Gastrocnemius medialis (tissue), 4 donors: ENCODE data around the gene CLEC4C. TPM values are rescaled to one million over a fixed set of nuclear protein-coding genes. Genes with fewer than 3 reads are reported as not detected.
"Not testable (repeated sequence)": the region's sequence is repeated elsewhere in the genome, so short reads cannot be mapped to it uniquely, and the experiment has no call there.

Experiments
- ATAC-seq, 2 donors: fragments of 150-250 bp; one replicate each; pipeline ENCODE4 v1.9.1; 2016
- DNase-seq, 2 donors: peaks; one replicate each; pipeline ENCODE4 v3.0.0-alpha.2; 2019
- H3K27ac ChIP-seq, 4 donors: fragments of 200-600 bp; sonication (generic); 1 replicate in 1 of 4; 2 replicates in 3 of 4; pipeline ENCODE4 v1.5.1; 2016 to 2018; ENCODE audit warnings: mild to moderate bottlenecking in 2 of 4, moderate library complexity in 1 of 4
- H3K27me3 ChIP-seq, 3 donors: fragments of 200-600 bp; sonication (generic) in 2 of 3; 1 replicate in 1 of 3; 2 replicates in 2 of 3; pipeline versions ENCODE4 v1.5.1 to v1.6.0; 2016 to 2019; ENCODE audit warnings: mild to moderate bottlenecking in 1 of 3, moderate library complexity in 1 of 3
- H3K36me3 ChIP-seq, 2 donors: fragments of 200-600 bp; sonication (generic) in 1 of 2; one replicate each; pipeline ENCODE4 v1.5.1; 2017 to 2018
- H3K4me1 ChIP-seq, 2 donors: fragments of 200-600 bp; sonication (generic) in 1 of 2; one replicate each; pipeline ENCODE4 v1.5.1; 2016 to 2017; ENCODE audit warnings: mild to moderate bottlenecking in 2 of 2
- H3K4me3 ChIP-seq, 4 donors: fragments of 200-600 bp; sonication (generic) in 3 of 4; 1 replicate in 1 of 4; 2 replicates in 3 of 4; pipeline ENCODE4 v1.5.1; 2016 to 2019; ENCODE audit warnings: mild to moderate bottlenecking in 2 of 4
- H3K9me3 ChIP-seq, 3 donors: fragments of 200-600 bp; sonication (generic) in 2 of 3; 1 replicate in 1 of 3; 2 replicates in 2 of 3; pipeline ENCODE4 v1.5.1; 2016 to 2019
- CTCF ChIP-seq, 5 experiments: fragments of 450-650 bp in 3 of 5; fragments of 200-600 bp in 2 of 5; sonication (generic) in 2 of 5; IDR thresholded peaks in 4 of 5; conservative IDR thresholded peaks in 1 of 5; 1 replicate in 4 of 5; 2 replicates in 1 of 5; pipeline ENCODE4 v1.5.1; 2016 to 2019; ENCODE audit warnings: antibody characterized with exemption in 5 of 5, mild to moderate bottlenecking in 3 of 5, moderate library complexity in 3 of 5
- POLR2A ChIP-seq, 2 donors: fragments of 450-650 bp; IDR thresholded peaks; one replicate each; pipeline ENCODE4 v1.6.1; 2017; ENCODE audit warnings: antibody characterized with exemption in 2 of 2, mild to moderate bottlenecking in 2 of 2, moderate library complexity in 2 of 2
- in situ Hi-C, 4 donors: fragments of 200-750 bp; cut with MboI; loops; one replicate each; pipeline versions ENCODE4 v1.15.0 to v1.8.0; 2017; ENCODE audit warnings: low sequenced_read_pairs in 4 of 4
- intact Hi-C: fragments of 100-400 bp; cut with DNase I; formaldehyde crosslinking; loops from one replicate; pipeline ENCODE4 v1.15.1; 2023; ENCODE audit warnings: low total_unique reads
- total RNA-seq, 4 donors: library from RNA; depleted of rRNA; stranded (reverse); fragments of >200 nt; gene quantifications; one replicate each; pipeline versions ENCODE4 v1.1.0 to v1.2.3, GENCODE V29; 2016

Gene CLEC4C
- total RNA-seq, 4 donors from 2014 or later = not detected

GRCh38 chr12:7784701-7785100 is 37.5 kb upstream of the CLEC4C start:
- intact Hi-C loops = no loop called here
- Histone ChIP-seq H3K9me3 (no peaks in the 10 kb centered on the region), H3K4me3 (no peak overlapping the region), H3K27ac (no peak overlapping the region), H3K36me3 (no peaks in the 10 kb centered on the region), H3K4me1 (no peaks in the 10 kb centered on the region), H3K27me3 (peaks cover 0 to 4% (median 0%) of the 10 kb centered on the region in 3 donors)
- DNase-seq (no peak), ATAC-seq (no peak)
- in situ Hi-C loops = no loop called here
- TF ChIP-seq CTCF (IDR thresholded peaks at IDR 0.05 in 4 of 5, conservative IDR thresholded peaks at IDR 0.05 in 1 of 5) (no peak), POLR2A (IDR thresholded peaks at IDR 0.05) (no peak)

- intact Hi-C loops = not testable (repeated sequence)
Observed at GRCh38 chr12:7783433-7783832, 36.3 kb upstream of the CLEC4C start.

GRCh38 chr12:7782055-7782454 is 34.9 kb upstream of the CLEC4C start:
- Histone ChIP-seq H3K9me3 (no peaks in the 10 kb centered on the region), H3K4me3 (no peak overlapping the region), H3K27ac (no peak overlapping the region), H3K27me3 (no peaks in the 10 kb centered on the region), H3K36me3 (no peaks in the 10 kb centered on the region), H3K4me1 (no peaks in the 10 kb centered on the region)
- in situ Hi-C loops = no loop called here
- intact Hi-C loops = no loop called here
- no peak for DNase-seq
- TF ChIP-seq CTCF (IDR thresholded peaks at IDR 0.05 in 4 of 5, conservative IDR thresholded peaks at IDR 0.05 in 1 of 5) = no peak
- no peak for TF ChIP-seq POLR2A (IDR thresholded peaks at IDR 0.05)
- no peak for ATAC-seq

More at GRCh38 chr12:7783433-7783832, 36.3 kb upstream of the CLEC4C start:
- H3K4me1 ChIP-seq, H3K27me3 ChIP-seq, in situ Hi-C loops, H3K4me3 ChIP-seq, H3K9me3 ChIP-seq, ATAC-seq, H3K36me3 ChIP-seq, H3K27ac ChIP-seq, DNase-seq: not testable (repeated sequence)

- in situ Hi-C loops = no loop called here
- H3K4me1 ChIP-seq = no peaks in the 10 kb centered on the region
- no peak overlapping the region for H3K27ac ChIP-seq
- TF ChIP-seq CTCF (IDR thresholded peaks at IDR 0.05 in 4 of 5, conservative IDR thresholded peaks at IDR 0.05 in 1 of 5) = no peak
- no peak for TF ChIP-seq POLR2A (IDR thresholded peaks at IDR 0.05)
- H3K9me3 ChIP-seq = no peaks in the 10 kb centered on the region
- H3K4me3 ChIP-seq = no peak overlapping the region
- DNase-seq = no peak
- no peaks in the 10 kb centered on the region for H3K27me3 ChIP-seq
- ATAC-seq = no peak
- intact Hi-C loops = no loop called here
- no peaks in the 10 kb centered on the region for H3K36me3 ChIP-seq
Observed at GRCh38 chr12:7781274-7781673, 34.1 kb upstream of the CLEC4C start.

- Histone ChIP-seq H3K36me3 (no peaks in the 10 kb centered on the region), H3K4me3 (no peak overlapping the region), H3K4me1 (no peaks in the 10 kb centered on the region), H3K27me3 (no peaks in the 10 kb centered on the region), H3K9me3 (no peaks in the 10 kb centered on the region), H3K27ac (no peak overlapping the region)
- in situ Hi-C loops (no loop called here), intact Hi-C loops (no loop called here)
- TF ChIP-seq CTCF (IDR thresholded peaks at IDR 0.05 in 4 of 5, conservative IDR thresholded peaks at IDR 0.05 in 1 of 5) (no peak), POLR2A (IDR thresholded peaks at IDR 0.05) (no peak)
- ATAC-seq (no peak), DNase-seq (no peak)
Observed at GRCh38 chr12:7769999-7770398, 22.8 kb upstream of the CLEC4C start.
